SK-N-MC (cell line): Measurements from ENCODE around the gene NHS.

Experiments
- EZH2 ChIP-seq: fragments of 200-600 bp; sonication (generic); IDR thresholded peaks from one replicate; pipeline ENCODE4 v1.6.1; 2017; ENCODE audit warnings: antibody characterized with exemption
- POLR2AphosphoS5 ChIP-seq: IDR thresholded peaks from 2 replicates; pipeline ENCODE4 v1.6.1; 2012; ENCODE audit warnings: mild to moderate bottlenecking, low read depth, low read length, borderline replicate concordance

DNA sequence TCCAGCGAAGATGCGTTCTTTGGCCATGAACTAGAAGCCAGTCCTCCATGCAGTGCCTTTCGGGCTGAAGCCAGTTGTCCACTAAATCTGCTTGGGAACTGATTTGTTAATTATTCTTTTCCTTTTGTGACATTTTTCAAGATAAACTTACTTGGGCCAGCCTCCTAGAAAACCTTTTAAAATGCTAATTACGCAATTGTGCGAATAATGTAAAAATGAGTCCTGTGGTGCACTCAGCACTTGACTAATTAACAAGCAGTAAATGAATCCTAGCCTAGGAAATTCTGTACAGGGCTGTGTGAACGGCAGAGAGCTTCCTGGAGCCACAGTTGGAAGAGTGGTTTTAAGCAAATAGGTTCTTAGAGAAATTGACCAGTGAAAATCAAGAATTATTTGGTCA, 212.4 kb downstream of the NHS start:
- TF ChIP-seq POLR2AphosphoS5 (no peak), EZH2 (no peak)
